ENCODE results near the gene DIS3L.
A peak's percentile ranks its signal among the peaks of the same experiment; 100 is the strongest.
"Not testable (repeated sequence)": the region's sequence is repeated elsewhere in the genome, so short reads cannot be mapped to it uniquely, and the experiment has no call there.

DIS3L gene

GRCh38 chr15:66293419-66294156 lies at the start of gene DIS3L:
Gene DIS3L, plus strand, starts transcription at chr15:66293568. Its CDS starts 29 bp downstream, at chr15:66293597.
- peak within 1 kb of the TSS; percentile 41 for H3K9ac ChIP-seq (ENCODE audit: low read depth, low read length)
- peak within 1 kb of the TSS; percentile 76 for H3K4me3 ChIP-seq (ENCODE audit: low read depth, low read length)
- peaks cover 13% of the 10 kb centered on the region for H3K4me1 ChIP-seq (ENCODE audit: control insufficient read depth, insufficient read depth, low read length)
- no peaks in the 10 kb centered on the region for H3K9me3 ChIP-seq (ENCODE audit: control insufficient read depth, insufficient read depth, low read length)
- no peaks in the 10 kb centered on the region for H3K27me3 ChIP-seq (ENCODE audit: control insufficient read depth, insufficient read depth, low read length)
- H3K36me3 ChIP-seq (ENCODE audit: control insufficient read depth, insufficient read depth, low read length) = no peaks in the 10 kb centered on the region

- H3K9me3 ChIP-seq (ENCODE audit: control insufficient read depth, insufficient read depth, low read length); H3K9ac ChIP-seq (ENCODE audit: low read depth, low read length); H3K4me1 ChIP-seq (ENCODE audit: control insufficient read depth, insufficient read depth, low read length); H3K36me3 ChIP-seq (ENCODE audit: control insufficient read depth, insufficient read depth, low read length); H3K4me3 ChIP-seq (ENCODE audit: low read depth, low read length): not testable (repeated sequence)
- peaks cover 16% of the 10 kb centered on the region for H3K27me3 ChIP-seq (ENCODE audit: control insufficient read depth, insufficient read depth, low read length)
These were observed 47.5 kb upstream of the DIS3L start for GRCh38 chr15:66245832-66246231.

- H3K36me3 ChIP-seq (ENCODE audit: control insufficient read depth, insufficient read depth, low read length) = no peaks in the 10 kb centered on the region
- H3K4me1 ChIP-seq (ENCODE audit: control insufficient read depth, insufficient read depth, low read length) = peaks cover 18% of the 10 kb centered on the region
- H3K27me3 ChIP-seq (ENCODE audit: control insufficient read depth, insufficient read depth, low read length) = peaks cover 26% of the 10 kb centered on the region
- H3K9me3 ChIP-seq (ENCODE audit: control insufficient read depth, insufficient read depth, low read length) = no peaks in the 10 kb centered on the region
- no peak overlapping the region for H3K9ac ChIP-seq (ENCODE audit: low read depth, low read length)
- H3K4me3 ChIP-seq (ENCODE audit: low read depth, low read length) = no peak overlapping the region
These were observed 46.4 kb upstream of the DIS3L start for GRCh38 chr15:66246937-66247336.

GRCh38 chr15:66249605-66250174 lies 43.7 kb upstream of the DIS3L start:
- H3K4me3 ChIP-seq (ENCODE audit: low read depth, low read length) = peak overlapping the region; percentile 8
- H3K4me1 ChIP-seq (ENCODE audit: control insufficient read depth, insufficient read depth, low read length) = peaks cover 20% of the 10 kb centered on the region
- H3K27me3 ChIP-seq (ENCODE audit: control insufficient read depth, insufficient read depth, low read length) = peaks cover 43% of the 10 kb centered on the region
- H3K36me3 ChIP-seq (ENCODE audit: control insufficient read depth, insufficient read depth, low read length) = no peaks in the 10 kb centered on the region
- no peak overlapping the region for H3K9ac ChIP-seq (ENCODE audit: low read depth, low read length)
- H3K9me3 ChIP-seq (ENCODE audit: control insufficient read depth, insufficient read depth, low read length) = no peaks in the 10 kb centered on the region

GRCh38 chr15:66251065-66251789 lies 42.1 kb upstream of the DIS3L start:
- Histone ChIP-seq H3K9me3 (ENCODE audit: control insufficient read depth, insufficient read depth, low read length) (no peaks in the 10 kb centered on the region), H3K4me1 (ENCODE audit: control insufficient read depth, insufficient read depth, low read length) (peaks cover 24% of the 10 kb centered on the region), H3K9ac (ENCODE audit: low read depth, low read length) (no peak overlapping the region), H3K4me3 (ENCODE audit: low read depth, low read length) (peak overlapping the region; percentile 66), H3K36me3 (ENCODE audit: control insufficient read depth, insufficient read depth, low read length) (no peaks in the 10 kb centered on the region), H3K27me3 (ENCODE audit: control insufficient read depth, insufficient read depth, low read length) (peaks cover 58% of the 10 kb centered on the region)

- H3K4me3 ChIP-seq (ENCODE audit: low read depth, low read length) = peak overlapping the region; percentile 76
- peaks cover 66% of the 10 kb centered on the region for H3K27me3 ChIP-seq (ENCODE audit: control insufficient read depth, insufficient read depth, low read length)
- no peaks in the 10 kb centered on the region for H3K36me3 ChIP-seq (ENCODE audit: control insufficient read depth, insufficient read depth, low read length)
- peaks cover 24% of the 10 kb centered on the region for H3K4me1 ChIP-seq (ENCODE audit: control insufficient read depth, insufficient read depth, low read length)
- H3K9me3 ChIP-seq (ENCODE audit: control insufficient read depth, insufficient read depth, low read length) = no peaks in the 10 kb centered on the region
- no peak overlapping the region for H3K9ac ChIP-seq (ENCODE audit: low read depth, low read length)
These were observed 41.3 kb upstream of the DIS3L start for GRCh38 chr15:66251790-66252684.

GRCh38 chr15:66252685-66253417 lies 40.5 kb upstream of the DIS3L start:
- peak overlapping the region; percentile 76 for H3K4me3 ChIP-seq (ENCODE audit: low read depth, low read length)
- H3K27me3 ChIP-seq (ENCODE audit: control insufficient read depth, insufficient read depth, low read length) = peaks cover 74% of the 10 kb centered on the region
- no peaks in the 10 kb centered on the region for H3K9me3 ChIP-seq (ENCODE audit: control insufficient read depth, insufficient read depth, low read length)
- no peaks in the 10 kb centered on the region for H3K36me3 ChIP-seq (ENCODE audit: control insufficient read depth, insufficient read depth, low read length)
- no peak overlapping the region for H3K9ac ChIP-seq (ENCODE audit: low read depth, low read length)
- peaks cover 24% of the 10 kb centered on the region for H3K4me1 ChIP-seq (ENCODE audit: control insufficient read depth, insufficient read depth, low read length)

GRCh38 chr15:66253418-66254088 lies 39.8 kb upstream of the DIS3L start, which contains the start of gene MEGF11:
Gene MEGF11, minus strand, starts transcription at chr15:66253750. Its CDS starts 125,347 bp downstream, at chr15:66128403.
- Histone ChIP-seq H3K4me1 (ENCODE audit: control insufficient read depth, insufficient read depth, low read length) (peaks cover 24% of the 10 kb centered on the region), H3K27me3 (ENCODE audit: control insufficient read depth, insufficient read depth, low read length) (peaks cover 81% of the 10 kb centered on the region), H3K36me3 (ENCODE audit: control insufficient read depth, insufficient read depth, low read length) (no peaks in the 10 kb centered on the region), H3K9ac (ENCODE audit: low read depth, low read length) (peak within 1 kb of the TSS; percentile 3), H3K4me3 (ENCODE audit: low read depth, low read length) (peak within 1 kb of the TSS; percentile 76), H3K9me3 (ENCODE audit: control insufficient read depth, insufficient read depth, low read length) (no peaks in the 10 kb centered on the region)

GRCh38 chr15:66254089-66254950 lies 39.0 kb upstream of the DIS3L start:
- Histone ChIP-seq H3K4me3 (ENCODE audit: low read depth, low read length) (peak overlapping the region; percentile 76), H3K9ac (ENCODE audit: low read depth, low read length) (peak overlapping the region; percentile 3), H3K27me3 (ENCODE audit: control insufficient read depth, insufficient read depth, low read length) (peaks cover 79% of the 10 kb centered on the region), H3K36me3 (ENCODE audit: control insufficient read depth, insufficient read depth, low read length) (no peaks in the 10 kb centered on the region), H3K4me1 (ENCODE audit: control insufficient read depth, insufficient read depth, low read length) (peaks cover 22% of the 10 kb centered on the region), H3K9me3 (ENCODE audit: control insufficient read depth, insufficient read depth, low read length) (no peaks in the 10 kb centered on the region)
